Measurements from ENCODE around the gene MFSD2A. TPM values are rescaled to one million over a fixed set of nuclear protein-coding genes. Genes with fewer than 3 reads are reported as not detected.
"Not testable (repeated sequence)": the region's sequence is repeated elsewhere in the genome, so short reads cannot be mapped to it uniquely, and the experiment has no call there.

MFSD2A gene
- total RNA-seq, 8 experiments from 2014 or later: 2.4 to 48.6 (median 25.8) TPM

GRCh38 chr1:39962450-39962825, 7.5 kb downstream of the MFSD2A start:
- no peaks in the 10 kb centered on the region for H3K4me1 ChIP-seq (replicated peaks in 1 of 2)
- in situ Hi-C loops (cut with MboI; ENCODE audit: low pct_unique_long_range_greater_than_20kb in 2 of 9, low sequenced_read_pairs in 9 of 9, unreplicated experiment in 9 of 9): loop anchor here in 3 of 9 experiments (10.0 to 25.0 kb wide), 2 partner anchors 138 to 150 kb away; no protein-coding TSS in a partner anchor
- ATAC-seq (replicated peaks in 6 of 8): no peak
- no peak overlapping the region for H3K27ac ChIP-seq
- no peak overlapping the region for H3K4me3 ChIP-seq
- 91 to 100% (median 96%) methylated on average over 1 to 17 of the region's 17 CpGs; no CpG with 5 or more reads in 2 of the 10 experiments for WGBS, 10 experiments

GRCh38 chr1:39962964-39963363, 8.0 kb downstream of the MFSD2A start:
- ATAC-seq (replicated peaks in 6 of 8); H3K4me3 ChIP-seq; H3K4me1 ChIP-seq (replicated peaks in 1 of 2); H3K27ac ChIP-seq: not testable (repeated sequence)
- in situ Hi-C loops (cut with MboI; ENCODE audit: low pct_unique_long_range_greater_than_20kb in 2 of 9, low sequenced_read_pairs in 9 of 9, unreplicated experiment in 9 of 9): loop anchor here in 3 of 9 experiments (10.0 to 25.0 kb wide), 2 partner anchors 138 to 151 kb away; no protein-coding TSS in a partner anchor
- WGBS, 10 experiments: 92 to 100% (median 98%) methylated on average over 1 to 4 of the region's 13 CpGs; no CpG with 5 or more reads in 6 of the 10 experiments

- 92 to 100% (median 97%) methylated on average over 1 to 4 of the region's 4 CpGs; no CpG with 5 or more reads in 7 of the 10 experiments for WGBS, 10 experiments
- ATAC-seq (replicated peaks in 6 of 8): no peak
- no peak overlapping the region for H3K4me3 ChIP-seq
- no peaks in the 10 kb centered on the region for H3K4me1 ChIP-seq (replicated peaks in 1 of 2)
- in situ Hi-C loops (cut with MboI; ENCODE audit: low pct_unique_long_range_greater_than_20kb in 2 of 9, low sequenced_read_pairs in 9 of 9, unreplicated experiment in 9 of 9): loop anchor here in 3 of 9 experiments (10.0 to 25.0 kb wide), 2 partner anchors 140 to 152 kb away; no protein-coding TSS in a partner anchor
- H3K27ac ChIP-seq: no peak overlapping the region
Observed at GRCh38 chr1:39964552-39964951, 9.6 kb downstream of the MFSD2A start.

GRCh38 chr1:39965044-39965443, 10.1 kb downstream of the MFSD2A start:
- in situ Hi-C loops (cut with MboI; ENCODE audit: low pct_unique_long_range_greater_than_20kb in 2 of 9, low sequenced_read_pairs in 9 of 9, unreplicated experiment in 9 of 9): loop anchor here in 3 of 9 experiments (10.0 to 25.0 kb wide), 2 partner anchors 140 to 153 kb away; no protein-coding TSS in a partner anchor

DNA sequence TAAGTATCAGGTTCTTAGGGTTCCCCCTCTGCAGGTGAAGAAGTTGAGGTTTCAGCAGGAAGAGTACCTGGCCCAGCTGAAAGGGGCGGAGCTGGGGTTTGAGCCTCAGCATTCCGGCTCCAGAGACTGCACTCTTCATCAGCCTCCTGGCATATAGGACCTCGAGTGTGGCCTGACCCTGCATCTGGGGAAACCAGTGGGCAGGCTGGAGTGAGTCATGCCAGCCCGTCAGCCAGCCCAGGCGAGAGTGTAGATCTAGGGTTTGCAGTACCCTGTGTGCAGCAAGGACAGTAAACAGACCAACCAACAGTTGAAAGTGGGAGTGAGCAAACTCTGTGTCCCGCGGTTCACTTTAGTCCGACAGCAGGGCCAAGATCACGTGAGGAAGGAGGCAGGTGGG, 14.1 kb downstream of the MFSD2A start:
- peak in 1 of 8 experiments; percentile 17 for ATAC-seq (replicated peaks in 6 of 8)
- Histone ChIP-seq H3K4me3 (no peak overlapping the region), H3K4me1 (replicated peaks in 1 of 2) (no peaks in the 10 kb centered on the region), H3K27ac (no peak overlapping the region)
- 88 to 100% (median 92%) methylated on average over 1 to 9 of the region's 9 CpGs; no CpG with 5 or more reads in 4 of the 10 experiments for WGBS, 10 experiments
- in situ Hi-C loops (cut with MboI; ENCODE audit: low pct_unique_long_range_greater_than_20kb in 2 of 9, low sequenced_read_pairs in 9 of 9, unreplicated experiment in 9 of 9): loop anchor here in 3 of 9 experiments (10.0 to 25.0 kb wide), 2 partner anchors 144 to 157 kb away; no protein-coding TSS in a partner anchor

More at GRCh38 chr1:39965044-39965443, 10.1 kb downstream of the MFSD2A start:
- H3K4me1 ChIP-seq (replicated peaks in 1 of 2): no peaks in the 10 kb centered on the region
- no peak overlapping the region for H3K27ac ChIP-seq
- 91 to 100% (median 97%) methylated on average over 1 to 8 of the region's 9 CpGs; no CpG with 5 or more reads in 7 of the 10 experiments for WGBS, 10 experiments
- ATAC-seq (replicated peaks in 6 of 8): no peak
- H3K4me3 ChIP-seq: no peak overlapping the region

DNA sequence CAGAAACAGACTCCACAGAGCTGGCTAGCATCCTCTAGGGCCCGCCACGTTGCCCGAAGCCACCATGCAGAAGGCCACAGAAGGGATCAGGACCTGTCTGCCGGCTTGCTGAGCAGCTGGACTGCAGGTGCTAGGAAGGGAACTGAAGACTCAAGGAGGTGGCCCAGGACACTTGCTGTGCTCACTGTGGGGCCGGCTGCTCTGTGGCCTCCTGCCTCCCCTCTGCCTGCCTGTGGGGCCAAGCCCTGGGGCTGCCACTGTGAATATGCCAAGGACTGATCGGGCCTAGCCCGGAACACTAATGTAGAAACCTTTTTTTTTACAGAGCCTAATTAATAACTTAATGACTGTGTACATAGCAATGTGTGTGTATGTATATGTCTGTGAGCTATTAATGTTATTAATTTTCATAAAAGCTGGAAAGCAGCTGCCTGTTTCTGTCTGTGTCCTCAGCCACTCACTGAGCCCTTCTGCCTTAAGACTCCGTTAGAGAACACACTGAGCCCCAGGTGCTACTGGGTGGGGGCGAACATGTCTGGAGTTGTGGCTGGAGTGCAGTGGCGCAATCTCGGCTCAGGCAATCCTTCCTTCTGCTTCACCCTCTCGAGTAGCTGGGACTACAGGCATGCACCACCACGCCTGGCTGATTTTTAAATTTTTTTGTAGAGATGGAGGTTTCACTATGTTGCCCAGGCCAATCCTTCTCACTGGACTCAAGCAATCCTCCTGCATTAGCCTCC, 14.8 kb downstream of the MFSD2A start:
- WGBS, 10 experiments: 71 to 100% (median 95%) methylated on average over 1 to 8 of the region's 13 CpGs; no CpG with 5 or more reads in 3 of the 10 experiments
- in situ Hi-C loops (cut with MboI; ENCODE audit: low pct_unique_long_range_greater_than_20kb in 2 of 9, low sequenced_read_pairs in 9 of 9, unreplicated experiment in 9 of 9): loop anchor here in 7 of 9 experiments (5.0 to 25.0 kb wide), 5 partner anchors 55 to 157 kb away; no protein-coding TSS in a partner anchor
- H3K27ac ChIP-seq: no peak overlapping the region
- peak in 3 of 8 experiments; percentile 2 to 41 (median 6) for ATAC-seq (replicated peaks in 6 of 8)
- no peaks in the 10 kb centered on the region for H3K4me1 ChIP-seq (replicated peaks in 1 of 2)
- no peak overlapping the region for H3K4me3 ChIP-seq

DNA sequence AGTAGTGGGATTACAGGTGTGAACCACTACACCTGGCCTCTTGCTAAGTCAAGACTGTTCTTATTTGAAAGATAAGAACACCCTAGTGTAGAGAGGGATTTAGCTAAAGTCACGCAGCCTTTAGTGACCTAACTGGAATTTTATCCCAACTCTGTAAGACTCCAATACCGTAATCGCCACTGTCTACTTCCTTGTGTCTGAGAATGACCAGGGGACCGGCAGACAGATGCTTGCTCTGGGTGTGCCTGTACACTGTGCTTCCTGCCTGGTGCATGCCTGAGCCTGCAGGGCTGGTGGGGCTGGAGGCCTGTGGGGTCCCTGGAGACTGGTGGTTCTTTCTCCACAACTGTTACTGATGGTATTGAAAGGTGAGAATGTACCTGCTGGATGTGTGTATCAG, 15.3 kb downstream of the MFSD2A start:
- in situ Hi-C loops (cut with MboI; ENCODE audit: low pct_unique_long_range_greater_than_20kb in 2 of 9, low sequenced_read_pairs in 9 of 9, unreplicated experiment in 9 of 9): loop anchor here in 6 of 9 experiments (5.0 to 25.0 kb wide), 4 partner anchors 55 to 158 kb away; no protein-coding TSS in a partner anchor

DNA sequence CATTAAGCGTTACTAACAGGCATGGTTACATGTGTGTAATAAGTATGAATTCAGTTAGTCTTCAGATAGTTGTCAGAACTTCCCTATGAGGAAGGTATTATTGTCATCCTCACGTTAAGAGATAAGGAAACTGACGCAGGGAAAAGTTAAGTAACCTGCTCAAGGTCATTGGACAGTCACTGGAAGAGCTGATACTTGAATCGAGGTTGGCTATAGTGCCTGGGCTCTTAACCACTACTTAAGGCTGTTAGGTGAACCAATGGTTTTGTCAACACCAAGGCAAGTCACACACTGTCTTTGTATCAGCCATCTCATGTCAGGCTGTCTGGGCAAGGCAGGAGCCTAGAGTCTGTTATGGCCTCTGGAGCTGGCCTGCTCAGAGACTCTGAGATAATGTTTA, 16.2 kb downstream of the MFSD2A start:
- 72 to 97% (median 81%) methylated on average over 1 to 4 of the region's 4 CpGs; no CpG with 5 or more reads in 3 of the 10 experiments for WGBS, 10 experiments

More for the DNA sequence above, 15.3 kb downstream of the MFSD2A start:
- peak in 2 of 8 experiments; percentile 21 to 34 for ATAC-seq (replicated peaks in 6 of 8)
- Histone ChIP-seq H3K4me3 (no peak overlapping the region), H3K27ac (no peak overlapping the region), H3K4me1 (replicated peaks in 1 of 2) (no peaks in the 10 kb centered on the region)
- WGBS, 10 experiments: 71 to 100% (median 94%) methylated on average over 1 to 4 of the region's 4 CpGs; no CpG with 5 or more reads in 3 of the 10 experiments

DNA sequence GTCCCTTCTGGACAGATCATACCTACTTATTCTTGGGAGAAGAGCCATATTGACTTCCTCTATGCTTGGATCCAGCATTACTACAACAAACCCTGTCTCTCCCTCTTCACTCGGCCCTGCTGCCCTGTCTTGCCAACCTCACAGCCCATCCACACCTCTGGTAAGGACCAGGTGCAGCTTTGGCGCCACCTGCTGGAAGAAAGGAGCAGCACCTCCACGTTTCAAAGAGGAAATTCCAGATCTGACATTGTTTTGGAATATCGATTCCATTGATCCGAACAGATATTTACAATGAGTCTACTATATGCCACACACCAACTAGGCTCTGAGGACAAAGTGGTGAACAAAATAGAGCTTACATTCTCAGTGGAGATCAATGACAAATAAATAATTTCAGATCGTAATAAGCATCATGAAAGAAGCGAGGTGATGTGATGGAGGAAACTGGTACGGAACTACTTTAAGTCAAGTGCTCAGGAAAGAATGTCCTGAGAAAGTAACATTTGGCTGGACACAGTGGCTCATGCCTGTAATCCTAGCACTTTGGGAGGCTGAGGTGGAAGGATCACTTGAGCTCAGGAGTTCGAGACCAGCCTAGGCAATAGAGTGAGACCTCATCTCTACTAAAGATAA, 18.7 kb downstream of the MFSD2A start:
- 30 to 73% (median 46%) methylated on average over 3 to 9 of the region's 9 CpGs for WGBS, 10 experiments
- ATAC-seq (replicated peaks in 6 of 8): peak; percentile 67 to 87 (median 83)
- in situ Hi-C loops (cut with MboI; ENCODE audit: low pct_unique_long_range_greater_than_20kb in 2 of 9, low sequenced_read_pairs in 9 of 9, unreplicated experiment in 9 of 9): loop anchor here in 6 of 9 experiments (5.0 to 25.0 kb wide), 4 partner anchors 59 to 161 kb away; no protein-coding TSS in a partner anchor
- Histone ChIP-seq H3K4me1 (replicated peaks in 1 of 2) (no peaks in the 10 kb centered on the region), H3K27ac (no peak overlapping the region), H3K4me3 (no peak overlapping the region)

More for the DNA sequence above, 16.2 kb downstream of the MFSD2A start:
- in situ Hi-C loops (cut with MboI; ENCODE audit: low pct_unique_long_range_greater_than_20kb in 2 of 9, low sequenced_read_pairs in 9 of 9, unreplicated experiment in 9 of 9): loop anchor here in 6 of 9 experiments (5.0 to 25.0 kb wide), 4 partner anchors 56 to 159 kb away; no protein-coding TSS in a partner anchor
- no peak for ATAC-seq (replicated peaks in 6 of 8)
- no peak overlapping the region for H3K4me3 ChIP-seq
- H3K27ac ChIP-seq: no peak overlapping the region
- H3K4me1 ChIP-seq (replicated peaks in 1 of 2): no peaks in the 10 kb centered on the region

GRCh38 chr1:39976732-39977131, 21.8 kb downstream of the MFSD2A start:
- in situ Hi-C loops (cut with MboI; ENCODE audit: low pct_unique_long_range_greater_than_20kb in 2 of 9, low sequenced_read_pairs in 9 of 9, unreplicated experiment in 9 of 9): loop anchor here in 4 of 9 experiments (10.0 to 25.0 kb wide), 3 partner anchors 62 to 164 kb away; no protein-coding TSS in a partner anchor
- WGBS, 10 experiments: 64 to 90% (median 75%) methylated on average over 3 to 8 of the region's 8 CpGs; no CpG with 5 or more reads in 1 of the 10 experiments
- ATAC-seq (replicated peaks in 6 of 8): no peak
- Histone ChIP-seq H3K4me1 (replicated peaks in 1 of 2) (no peaks in the 10 kb centered on the region), H3K4me3 (no peak overlapping the region), H3K27ac (no peak overlapping the region)

- no peak overlapping the region for H3K4me3 ChIP-seq
- no peaks in the 10 kb centered on the region for H3K4me1 ChIP-seq (replicated peaks in 1 of 2)
- no peak overlapping the region for H3K27ac ChIP-seq
- no peak for ATAC-seq (replicated peaks in 6 of 8)
- in situ Hi-C loops (cut with MboI; ENCODE audit: low pct_unique_long_range_greater_than_20kb in 2 of 9, low sequenced_read_pairs in 9 of 9, unreplicated experiment in 9 of 9): loop anchor here in 4 of 9 experiments (10.0 to 25.0 kb wide), 3 partner anchors 62 to 165 kb away; no protein-coding TSS in a partner anchor
- 27 to 100% (median 95%) methylated on average over 1 of the region's 1 CpG; no CpG with 5 or more reads in 2 of the 10 experiments for WGBS, 10 experiments
Observed at GRCh38 chr1:39977202-39977601, 22.3 kb downstream of the MFSD2A start.

DNA sequence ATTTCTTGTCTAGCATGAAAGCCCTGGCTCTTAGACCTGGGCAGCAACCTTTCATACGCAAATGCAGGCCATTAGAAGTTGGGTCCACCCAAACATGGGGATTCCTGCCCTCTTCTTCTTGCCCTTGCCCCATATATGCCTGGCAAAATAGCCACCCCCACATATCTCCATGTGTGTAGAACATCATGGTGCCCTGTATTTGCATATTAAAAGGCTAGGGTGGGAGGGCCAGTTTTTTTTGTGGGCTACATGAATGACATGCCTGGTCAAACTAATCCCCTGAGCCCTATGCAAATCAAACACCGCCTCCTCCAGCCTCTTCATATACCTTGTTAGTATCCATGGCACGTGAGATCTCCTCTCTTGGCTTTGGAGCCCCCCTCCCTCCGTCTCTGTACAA, 24.7 kb downstream of the MFSD2A start:
- no peak overlapping the region for H3K27ac ChIP-seq
- WGBS, 10 experiments: 60 to 100% (median 71%) methylated on average over 1 to 3 of the region's 4 CpGs; no CpG with 5 or more reads in 3 of the 10 experiments
- in situ Hi-C loops (cut with MboI; ENCODE audit: low pct_unique_long_range_greater_than_20kb in 2 of 9, low sequenced_read_pairs in 9 of 9, unreplicated experiment in 9 of 9): loop anchor here in 4 of 9 experiments (10.0 to 25.0 kb wide), 3 partner anchors 65 to 167 kb away; no protein-coding TSS in a partner anchor
- no peaks in the 10 kb centered on the region for H3K4me1 ChIP-seq (replicated peaks in 1 of 2)
- no peak overlapping the region for H3K4me3 ChIP-seq
- peak in 2 of 8 experiments; percentile 47 to 49 for ATAC-seq (replicated peaks in 6 of 8)
